ENCODE results near the gene RNFT2.
A peak's percentile ranks its signal among the peaks of the same experiment; 100 is the strongest.

Gene RNFT2

GRCh38 chr12:116838365-116838764, 100.2 kb downstream of the RNFT2 start:
- DNase-seq = no peak

GRCh38 chr12:116839287-116839830, 101.2 kb downstream of the RNFT2 start:
- no peak for DNase-seq

GRCh38 chr12:116843085-116843484, 105.0 kb downstream of the RNFT2 start:
- DNase-seq = no peak

- no peak for DNase-seq
These were observed 111.1 kb downstream of the RNFT2 start for GRCh38 chr12:116849216-116849615.

- DNase-seq = no peak
These were observed 114.2 kb downstream of the RNFT2 start for GRCh38 chr12:116852303-116852702.

- DNase-seq = no peak
These were observed 115.4 kb downstream of the RNFT2 start for GRCh38 chr12:116853507-116853906.

GRCh38 chr12:116855744-116856470, 117.8 kb downstream of the RNFT2 start:
- DNase-seq = no peak

GRCh38 chr12:116856729-116857128, 118.6 kb downstream of the RNFT2 start:
- DNase-seq = no peak

GRCh38 chr12:116859079-116859478, 121.0 kb downstream of the RNFT2 start:
- DNase-seq = no peak

- DNase-seq = no peak
These were observed 122.1 kb downstream of the RNFT2 start for GRCh38 chr12:116860263-116860662.

- DNase-seq = peak; percentile 68
These were observed 123.2 kb downstream of the RNFT2 start for GRCh38 chr12:116861320-116861719.

- no peak for DNase-seq
These were observed 124.1 kb downstream of the RNFT2 start for GRCh38 chr12:116862167-116862566.

- DNase-seq = no peak
These were observed 125.2 kb downstream of the RNFT2 start for GRCh38 chr12:116863275-116863767.

GRCh38 chr12:116864371-116865160, 126.5 kb downstream of the RNFT2 start:
- DNase-seq = no peak

- no peak for DNase-seq
These were observed 129.4 kb downstream of the RNFT2 start for GRCh38 chr12:116867523-116867922.

- no peak for DNase-seq
These were observed 132.2 kb downstream of the RNFT2 start for GRCh38 chr12:116870306-116870705.

GRCh38 chr12:116874324-116874995, 136.3 kb downstream of the RNFT2 start:
- no peak for DNase-seq

GRCh38 chr12:116876151-116876869, 138.2 kb downstream of the RNFT2 start:
- no peak for DNase-seq

GRCh38 chr12:116878567-116879508, 140.7 kb downstream of the RNFT2 start:
- no peak for DNase-seq

- DNase-seq = no peak
These were observed 141.5 kb downstream of the RNFT2 start for GRCh38 chr12:116879509-116880212.

All from midbrain (tissue), 1 donor.